Stimulated activated CD8-positive, alpha-beta memory T cell treated with anti-CD3 and anti-CD28 coated beads, Interleukin-12 subunit alpha, Interleukin-12 subunit beta, amount 100 ng/mL, for 24 hours (primary cell): ENCODE results near the gene SPOCK1.

Experiments
- DNase-seq: peaks from one replicate; pipeline ENCODE4 v3.0.0-alpha.2; 2020; ENCODE audit errors: extremely low read depth

Gene SPOCK1

DNA sequence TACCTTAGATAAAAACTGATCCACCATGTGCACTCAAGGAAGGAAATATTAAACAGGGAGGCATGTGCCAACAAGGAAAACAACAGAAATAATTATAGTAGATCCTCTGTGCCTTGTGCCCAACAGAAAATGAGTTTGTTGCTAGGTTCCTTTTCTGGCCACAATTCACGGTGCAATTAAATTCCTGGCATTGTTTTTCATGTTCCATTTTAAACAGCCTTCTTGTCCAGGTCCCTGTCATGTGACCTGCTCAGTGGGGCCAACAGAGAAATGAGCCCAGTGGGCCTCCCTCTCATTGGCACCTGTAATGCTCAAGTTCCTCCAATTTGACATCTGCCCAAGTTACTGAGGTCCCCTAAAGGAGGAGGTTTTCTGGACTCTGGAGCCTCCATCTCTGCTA is 56.5 kb downstream of the SPOCK1 start:
- DNase-seq = no peak

- DNase-seq = no peak
Observed at GRCh38 chr5:137441476-137441875, 57.6 kb downstream of the SPOCK1 start.

DNA sequence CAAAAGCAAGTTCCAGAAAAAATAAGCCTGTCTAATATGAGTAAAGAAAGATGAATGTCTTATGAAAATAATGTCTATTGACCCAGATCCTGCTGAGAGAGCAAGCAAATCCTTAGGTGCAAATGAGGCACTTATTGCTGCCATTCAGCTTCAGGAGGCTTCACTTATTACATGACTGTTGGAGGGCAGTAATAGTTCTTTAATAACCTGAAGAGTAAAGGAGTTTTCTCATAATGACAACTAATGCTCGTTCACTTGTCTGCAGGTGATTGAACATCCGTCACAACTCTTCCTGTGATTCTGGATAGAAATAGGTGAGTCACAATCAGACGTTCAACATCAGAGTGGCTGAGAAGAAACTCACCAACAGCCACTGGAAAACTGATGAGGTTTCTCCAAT is 58.3 kb downstream of the SPOCK1 start:
- DNase-seq = no peak

GRCh38 chr5:137439645-137440044 is 59.5 kb downstream of the SPOCK1 start:
- DNase-seq = no peak

DNA sequence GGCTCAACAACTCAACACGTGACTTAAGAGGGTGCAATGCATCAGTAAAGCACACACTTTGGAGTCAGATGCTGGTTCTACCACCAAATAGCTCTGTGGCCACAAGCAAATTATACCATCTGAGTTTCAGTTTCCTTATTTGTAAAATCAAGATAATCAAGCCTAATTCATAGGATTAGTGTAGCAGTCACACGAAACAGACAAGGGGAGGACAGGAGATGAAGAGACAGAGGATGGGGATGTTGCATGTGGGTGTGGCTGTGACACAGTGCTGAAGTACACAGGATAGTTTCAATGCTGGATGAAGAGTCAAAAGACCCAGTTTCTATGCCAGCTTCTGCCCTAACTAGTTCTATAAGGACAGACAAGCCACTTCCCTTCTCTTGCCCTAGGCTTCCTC is 60.2 kb downstream of the SPOCK1 start:
- no peak for DNase-seq

DNA sequence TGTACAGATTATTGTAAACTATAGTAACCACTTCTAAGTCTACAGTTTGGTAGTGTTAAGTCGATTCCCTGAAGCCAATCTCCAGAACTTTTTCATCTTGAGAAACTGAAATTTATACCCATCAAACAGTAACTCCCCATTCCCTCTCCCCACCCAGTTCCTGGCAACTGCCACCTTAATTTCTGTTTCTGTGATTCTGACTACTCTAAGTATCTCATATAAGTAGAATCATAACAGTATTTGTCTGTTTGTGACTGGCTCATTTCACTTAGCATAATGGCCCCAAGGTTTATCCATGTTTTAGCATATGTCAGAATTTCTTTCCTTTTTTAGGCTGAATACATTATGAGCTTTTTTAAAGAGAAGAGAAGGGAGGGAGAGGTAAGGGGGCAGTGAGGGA is 61.4 kb downstream of the SPOCK1 start:
- DNase-seq = no peak

- no peak for DNase-seq
Observed at GRCh38 chr5:137433539-137433938, 65.6 kb downstream of the SPOCK1 start.

GRCh38 chr5:137432376-137432775 is 66.8 kb downstream of the SPOCK1 start:
- no peak for DNase-seq

DNA sequence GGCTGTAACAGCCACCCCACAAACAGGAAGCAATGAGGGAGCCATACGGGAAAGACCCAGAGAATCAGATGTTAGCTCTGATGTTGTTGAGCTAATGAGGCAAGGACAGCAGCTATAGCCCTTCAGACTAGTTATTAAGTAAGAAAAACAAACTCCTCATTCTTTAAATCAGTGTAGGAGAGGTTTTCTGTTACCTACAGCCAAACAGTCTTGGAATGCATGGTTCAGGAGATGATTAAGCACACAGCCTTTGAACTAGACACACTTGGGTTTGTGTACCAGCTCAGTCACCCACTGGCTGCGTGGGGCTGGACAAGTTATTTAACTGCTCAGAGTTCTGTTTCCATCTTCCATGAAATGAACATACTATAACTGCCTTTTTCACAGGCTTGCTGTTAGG is 68.1 kb downstream of the SPOCK1 start:
- no peak for DNase-seq

- no peak for DNase-seq
Observed at GRCh38 chr5:137415231-137415681, 83.9 kb downstream of the SPOCK1 start.

DNA sequence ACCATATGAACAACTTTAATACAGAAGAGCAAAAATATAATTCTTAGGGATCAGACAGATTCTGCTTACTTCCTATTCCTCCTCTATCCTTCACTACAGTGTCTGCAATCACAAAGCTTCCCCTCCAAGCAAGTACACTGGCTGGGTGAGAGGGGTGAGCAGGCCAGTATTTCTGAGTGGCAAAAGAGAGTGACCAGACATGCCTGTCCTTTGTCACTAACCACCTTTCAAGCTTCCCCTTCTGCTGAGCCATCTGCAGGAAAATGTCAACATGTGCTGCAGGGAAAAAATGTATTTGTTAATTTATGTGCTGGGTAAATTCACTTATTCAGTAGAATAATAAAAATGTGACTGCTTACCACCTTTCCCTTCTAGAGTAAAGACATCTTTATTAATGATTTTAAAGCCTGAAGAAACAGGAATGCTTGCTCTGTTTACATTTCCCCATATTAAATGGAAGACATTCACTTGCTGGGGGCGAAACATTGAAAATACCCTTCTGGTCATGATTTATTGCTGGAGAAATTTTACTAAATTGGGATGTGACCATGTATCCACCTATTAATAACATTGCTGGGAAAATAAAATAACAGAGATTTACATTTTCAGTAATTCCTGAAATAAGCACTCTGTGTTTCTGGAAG is 84.9 kb downstream of the SPOCK1 start:
- DNase-seq = no peak

DNA sequence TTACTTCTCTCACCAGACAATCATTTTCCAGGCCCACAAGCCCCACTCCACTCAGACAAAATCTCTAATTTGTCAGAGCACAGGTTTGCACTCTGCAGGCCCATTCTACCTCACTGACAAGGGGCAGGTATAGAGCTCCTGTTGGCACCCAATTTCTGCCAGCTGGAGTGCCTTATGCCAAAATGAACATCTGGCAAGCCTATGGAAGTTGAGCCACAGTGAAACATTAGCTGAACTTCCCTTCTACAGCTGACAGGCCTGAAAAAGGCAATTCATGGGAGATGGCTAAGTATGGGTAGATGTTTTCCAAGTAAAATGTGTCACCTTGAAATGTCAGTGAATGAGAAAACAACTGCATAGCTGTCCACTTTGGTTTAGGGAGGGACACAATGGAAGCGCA is 87.0 kb downstream of the SPOCK1 start:
- DNase-seq = no peak

DNA sequence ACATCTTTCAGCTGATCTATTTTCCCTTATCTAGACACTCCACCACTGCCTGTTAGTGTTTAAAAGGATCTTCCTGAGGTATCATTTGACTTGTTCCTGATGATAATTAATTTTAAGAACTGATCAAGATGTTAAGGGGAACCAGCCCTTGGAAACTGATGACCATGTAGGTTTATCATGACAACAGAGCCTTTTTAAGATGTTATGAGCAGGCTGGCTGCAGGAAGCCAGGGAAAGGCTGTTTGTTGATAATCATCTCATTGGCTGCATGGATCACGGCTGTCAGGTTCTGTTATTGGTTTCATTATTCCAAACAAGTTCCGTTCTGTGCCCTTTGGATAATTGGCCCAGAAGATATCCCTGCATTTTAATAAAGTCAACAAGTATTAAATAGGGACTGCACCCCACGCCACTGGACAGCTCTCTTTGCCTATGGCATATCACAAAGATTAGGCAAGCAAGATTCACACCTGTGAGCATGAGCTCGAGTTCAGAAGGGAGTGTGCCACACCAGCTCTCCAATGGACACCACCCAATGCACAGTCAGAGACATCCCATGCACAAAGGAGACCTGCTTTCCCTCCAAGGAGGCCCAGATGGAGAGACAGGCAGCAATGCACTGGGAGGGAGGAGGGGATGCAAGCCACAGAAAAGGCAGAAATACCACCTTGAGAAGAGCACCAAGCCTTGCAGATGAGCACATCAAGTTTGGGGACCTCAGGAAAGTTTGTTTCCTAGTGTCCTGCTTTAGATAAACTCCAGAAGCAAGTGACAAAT is 88.7 kb downstream of the SPOCK1 start:
- no peak for DNase-seq

DNA sequence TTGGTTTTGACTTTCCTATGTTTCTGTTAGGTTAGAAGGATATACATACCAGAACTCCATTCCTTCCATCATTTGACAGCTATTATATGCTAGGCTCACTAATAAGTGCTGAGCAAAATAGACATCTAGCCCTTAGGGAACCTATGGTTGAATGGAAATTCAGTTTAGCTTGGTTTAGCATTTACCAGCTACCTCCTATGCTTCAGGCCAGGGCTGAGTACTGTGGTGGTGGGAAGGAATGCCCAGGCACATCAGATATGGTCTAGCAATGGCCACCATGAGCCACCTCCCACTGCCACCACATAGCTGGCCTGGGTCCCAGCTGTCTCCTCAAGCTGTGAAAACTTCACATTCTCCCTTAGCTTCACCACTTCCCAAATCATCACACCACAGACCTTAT is 89.4 kb downstream of the SPOCK1 start:
- no peak for DNase-seq

DNA sequence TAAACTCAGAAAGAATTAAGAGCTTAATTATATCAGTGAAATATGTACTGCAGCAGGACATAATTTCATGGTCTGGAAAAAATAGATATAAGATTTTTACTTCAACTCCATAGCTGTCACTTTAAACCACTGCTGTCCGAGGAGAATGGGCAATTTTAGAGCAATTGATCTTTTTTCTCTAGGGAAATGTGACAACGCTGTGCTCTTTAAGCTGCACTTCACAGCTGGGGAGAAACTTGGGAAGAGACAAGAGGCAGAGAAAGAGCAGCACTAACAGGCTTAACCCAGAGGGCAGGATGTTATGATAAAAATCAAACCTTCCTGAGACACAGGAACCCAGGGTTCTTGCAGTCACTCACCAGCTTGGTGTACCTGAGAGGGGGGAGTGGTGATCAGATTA is 92.0 kb downstream of the SPOCK1 start:
- no peak for DNase-seq

GRCh38 chr5:137405393-137405792 is 93.7 kb downstream of the SPOCK1 start:
- no peak for DNase-seq

- no peak for DNase-seq
Observed at GRCh38 chr5:137403869-137404268, 95.3 kb downstream of the SPOCK1 start.

DNA sequence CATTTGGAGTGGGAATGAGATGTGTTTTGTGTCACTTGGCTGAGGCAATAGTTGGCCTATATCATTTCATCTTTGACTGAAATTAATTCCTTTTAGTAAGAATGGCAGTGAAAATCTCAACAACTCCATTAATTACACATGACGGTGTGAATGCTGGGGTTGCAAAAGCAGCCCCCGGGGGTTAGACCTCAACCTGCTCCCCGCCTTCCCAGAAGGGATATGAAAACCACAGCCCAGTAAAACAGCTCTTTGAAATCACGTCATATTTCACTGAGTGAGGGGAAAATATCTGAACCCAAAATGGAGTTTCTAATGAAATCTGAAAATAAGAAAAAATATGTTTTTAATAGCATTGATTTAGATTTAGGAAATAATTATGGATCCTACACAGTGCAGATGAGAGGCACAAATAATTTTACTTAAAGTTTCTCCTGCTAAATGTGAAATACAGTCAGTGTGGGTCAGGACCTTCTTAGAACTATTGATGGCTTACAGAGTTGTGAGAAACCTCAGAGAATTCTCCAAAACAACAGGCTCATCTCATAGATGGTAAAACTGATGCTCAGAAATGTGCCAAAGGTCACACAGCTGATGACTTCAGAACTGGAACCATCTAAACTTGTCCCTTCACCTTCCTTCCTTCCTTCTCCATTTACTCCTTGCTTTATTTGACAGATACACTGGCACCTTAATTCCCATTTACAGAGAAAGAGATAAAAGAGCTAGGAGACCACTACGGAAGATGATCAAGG is 96.5 kb downstream of the SPOCK1 start:
- no peak for DNase-seq

GRCh38 chr5:137401946-137402345 is 97.2 kb downstream of the SPOCK1 start:
- no peak for DNase-seq

GRCh38 chr5:137400571-137400970 is 98.6 kb downstream of the SPOCK1 start:
- DNase-seq = no peak

GRCh38 chr5:137399911-137400310 is 99.2 kb downstream of the SPOCK1 start:
- no peak for DNase-seq

GRCh38 chr5:137398751-137399150 is 100.4 kb downstream of the SPOCK1 start:
- no peak for DNase-seq

GRCh38 chr5:137398154-137398553 is 101.0 kb downstream of the SPOCK1 start:
- DNase-seq = no peak
